Kidney capillary endothelial cell (primary cell): ENCODE data around the gene ANKRD44.
"Not testable (repeated sequence)": the region's sequence is repeated elsewhere in the genome, so short reads cannot be mapped to it uniquely, and the experiment has no call there.

Experiments used
- DNase-seq: peaks from one replicate; pipeline ENCODE4 v3.0.0-alpha.2; 2018; ENCODE audit warnings: low spot score

The ANKRD44 gene

DNA sequence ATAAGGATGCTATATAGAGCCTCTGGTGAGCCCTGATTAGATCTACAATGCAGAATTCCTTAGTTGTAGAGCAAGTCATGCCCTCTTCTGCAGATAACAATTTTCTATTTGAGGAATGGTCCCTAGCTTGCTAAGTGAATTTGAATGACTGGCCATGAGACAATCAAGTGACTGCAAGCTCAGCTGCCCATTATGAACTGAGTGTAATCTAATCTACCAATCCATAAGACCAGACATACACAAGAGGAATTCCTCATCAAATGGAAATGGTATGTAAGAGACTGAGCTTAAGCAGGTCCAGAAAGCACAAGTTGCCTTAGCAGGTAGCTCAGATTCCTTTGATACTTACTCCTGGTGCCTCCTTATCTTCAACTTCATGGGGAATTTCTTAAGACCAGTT, 4.8 kb upstream of the ANKRD44 start:
- no peak for DNase-seq

DNA sequence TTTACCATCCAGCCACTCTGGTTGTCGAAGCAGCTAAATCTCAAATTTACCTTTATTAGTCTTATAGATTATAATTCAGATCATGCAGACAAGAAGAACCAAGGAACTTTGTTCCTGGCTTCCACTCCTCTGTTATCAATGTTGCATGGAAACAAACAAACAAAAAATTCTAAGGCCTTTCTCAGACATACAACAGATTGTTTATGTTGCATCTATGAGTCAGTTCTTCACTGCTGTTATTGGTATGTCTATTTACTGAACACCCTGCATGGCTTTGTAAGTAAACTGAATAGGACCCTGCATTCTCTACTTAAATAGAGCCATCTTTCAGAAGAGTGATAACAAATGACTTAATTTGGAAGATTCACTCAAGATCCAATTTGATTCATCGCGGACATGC, 1.6 kb upstream of the ANKRD44 start:
- no peak for DNase-seq

DNA sequence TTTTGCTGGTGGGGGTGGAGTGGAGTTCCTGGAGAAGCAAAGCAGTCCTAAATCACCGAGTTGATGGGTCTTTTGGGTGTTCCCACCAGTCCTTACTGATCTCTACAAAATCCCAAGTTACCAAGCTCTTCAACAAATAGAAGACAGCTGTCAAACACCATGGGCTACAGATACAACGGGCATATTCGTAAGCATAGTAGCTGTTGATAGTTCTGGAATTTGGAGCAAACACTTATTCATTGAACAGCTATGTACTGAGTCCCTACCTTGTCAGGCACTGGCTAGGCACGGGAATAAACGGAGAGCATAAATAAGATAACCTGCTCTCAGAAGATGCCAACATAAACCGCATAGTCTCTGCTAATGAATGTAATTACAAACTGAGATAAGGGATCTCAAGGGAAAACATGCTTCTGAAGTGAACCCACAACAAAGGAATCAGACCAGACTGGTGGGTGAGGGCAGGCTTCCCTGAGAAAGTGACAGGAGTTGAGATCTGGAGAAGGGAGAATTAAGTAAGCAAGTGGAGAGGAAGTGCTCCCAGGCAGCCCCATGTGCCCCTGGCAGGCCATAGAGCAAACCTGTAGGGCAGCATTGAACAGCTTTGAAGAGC, 947 bp upstream of the ANKRD44 start:
- DNase-seq, result no peak

DNA sequence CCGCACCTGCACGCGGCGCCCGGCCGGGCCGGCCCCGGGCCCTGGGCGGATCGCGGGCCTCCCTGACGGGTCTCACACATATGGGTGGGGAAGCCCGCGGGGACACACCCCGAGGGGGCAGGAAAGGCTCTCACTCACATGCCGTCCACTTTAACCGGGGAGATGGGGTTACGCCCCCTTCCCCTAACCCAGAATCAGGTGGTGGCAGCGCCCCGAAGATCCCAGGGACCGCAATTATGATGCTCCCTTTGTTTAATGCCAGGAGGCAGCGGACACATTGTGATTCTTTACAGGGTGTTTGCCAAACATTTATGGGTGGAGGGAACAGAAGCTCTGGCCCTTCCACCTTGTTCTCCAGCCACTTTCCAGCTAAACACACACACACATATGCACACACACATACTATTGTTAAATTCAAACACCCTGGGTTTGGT, 424 bp upstream of the ANKRD44 start:
- no peak for DNase-seq

DNA sequence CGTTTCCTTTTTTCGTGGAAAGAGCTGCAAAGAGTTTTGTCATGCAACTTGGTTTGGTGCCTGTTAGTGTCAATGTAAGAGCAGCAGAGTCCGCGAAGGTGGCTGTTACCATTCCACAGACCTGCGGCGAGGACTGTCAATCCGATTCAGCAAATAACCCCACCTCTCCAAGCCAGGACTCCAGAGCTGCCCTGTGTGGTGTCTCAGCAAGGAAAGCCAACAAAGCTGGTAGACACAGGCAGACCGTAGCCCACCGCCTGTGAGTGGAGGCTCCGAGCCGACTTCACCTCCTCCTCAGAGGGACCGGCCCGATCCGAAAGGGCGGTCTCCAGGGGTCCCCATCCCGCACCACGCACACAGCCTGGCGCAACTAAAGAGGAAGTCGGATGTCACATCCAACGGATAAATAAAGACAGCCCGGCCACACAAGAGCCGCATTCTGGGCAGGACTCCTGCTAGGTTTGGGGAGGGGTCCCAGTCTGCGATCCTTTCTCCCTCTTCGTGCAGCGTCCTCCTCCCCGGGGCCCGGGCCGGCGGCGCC, 819 bp downstream of the ANKRD44 start:
- no peak for DNase-seq

DNA sequence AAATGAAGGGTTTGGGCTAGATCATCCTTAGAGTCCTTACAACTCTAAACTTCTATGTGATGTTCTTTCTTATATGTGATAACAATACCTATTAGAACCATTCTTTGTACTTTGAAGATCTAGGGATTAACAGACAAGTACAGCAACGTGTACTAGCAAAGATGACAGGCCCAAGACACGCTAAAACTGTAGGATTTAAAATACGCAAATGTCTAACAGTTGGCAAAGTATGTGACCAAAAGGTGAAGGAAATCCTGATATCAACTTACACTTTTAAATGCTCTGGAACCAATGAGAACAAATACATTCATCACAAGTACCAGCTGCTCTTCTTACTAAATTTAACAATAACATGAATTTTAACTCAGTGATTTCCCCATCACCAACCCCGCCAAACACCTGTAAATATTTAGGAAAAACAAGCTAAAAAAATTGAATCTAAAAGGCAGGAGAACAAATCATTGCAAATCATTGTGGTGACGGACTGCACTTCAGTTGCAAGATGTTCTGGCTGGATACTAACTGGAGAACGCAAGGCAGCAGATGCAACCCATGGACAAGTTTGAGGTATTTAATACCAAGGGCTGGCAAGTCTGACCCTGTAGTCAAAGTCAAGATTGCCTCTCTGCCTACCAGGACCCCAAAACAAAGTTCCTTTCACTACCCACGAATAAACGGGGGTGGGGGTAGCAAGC, 1.4 kb downstream of the ANKRD44 start:
- DNase-seq, result no peak

DNA sequence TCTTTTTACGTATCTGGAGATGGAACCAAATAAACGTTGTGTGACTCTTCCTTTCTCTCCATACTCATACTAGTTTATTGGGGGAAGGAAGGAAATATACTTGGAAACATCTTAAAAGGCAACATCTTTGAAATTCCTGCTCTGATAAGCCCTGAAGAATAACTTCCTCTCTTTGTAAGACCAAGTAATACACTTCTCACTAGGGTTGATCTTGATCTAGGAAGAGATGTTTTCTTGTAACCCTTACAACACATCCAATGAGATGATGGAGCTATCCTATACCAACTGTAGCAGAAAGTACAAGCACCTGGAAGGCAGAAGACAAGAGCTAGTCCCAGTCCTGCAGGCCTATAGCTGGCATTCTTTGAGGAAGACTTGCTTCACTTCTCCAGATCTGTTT, 2.0 kb downstream of the ANKRD44 start:
- no peak for DNase-seq

DNA sequence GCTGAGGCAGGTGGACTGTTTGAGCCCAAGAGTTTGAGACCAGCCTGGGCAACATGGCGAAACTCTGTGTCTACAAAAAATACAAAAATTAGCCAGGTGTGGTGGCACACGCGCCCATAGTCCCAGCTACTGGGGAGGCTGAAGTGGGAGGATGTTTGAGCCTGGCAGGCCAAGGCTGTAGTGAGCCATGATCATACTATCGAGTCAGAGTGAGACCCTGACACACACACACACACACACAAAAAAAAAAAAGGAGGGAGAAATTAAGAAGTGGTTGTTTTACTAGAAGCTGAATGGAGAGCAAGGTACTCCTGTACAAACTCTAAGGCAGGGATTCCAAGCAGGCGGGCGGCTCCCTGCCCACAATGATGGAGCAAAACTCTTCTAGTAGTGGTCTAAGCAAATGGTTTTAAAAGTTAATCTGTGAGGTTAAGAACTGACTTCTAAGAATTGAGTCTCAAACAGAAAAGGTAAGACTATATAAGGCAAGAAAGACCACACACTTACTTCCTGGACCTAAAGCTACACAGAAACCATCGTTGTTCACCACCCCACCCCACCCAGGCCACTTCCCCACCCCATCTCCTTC, 2.6 kb downstream of the ANKRD44 start:
- DNase-seq, result no peak

DNA sequence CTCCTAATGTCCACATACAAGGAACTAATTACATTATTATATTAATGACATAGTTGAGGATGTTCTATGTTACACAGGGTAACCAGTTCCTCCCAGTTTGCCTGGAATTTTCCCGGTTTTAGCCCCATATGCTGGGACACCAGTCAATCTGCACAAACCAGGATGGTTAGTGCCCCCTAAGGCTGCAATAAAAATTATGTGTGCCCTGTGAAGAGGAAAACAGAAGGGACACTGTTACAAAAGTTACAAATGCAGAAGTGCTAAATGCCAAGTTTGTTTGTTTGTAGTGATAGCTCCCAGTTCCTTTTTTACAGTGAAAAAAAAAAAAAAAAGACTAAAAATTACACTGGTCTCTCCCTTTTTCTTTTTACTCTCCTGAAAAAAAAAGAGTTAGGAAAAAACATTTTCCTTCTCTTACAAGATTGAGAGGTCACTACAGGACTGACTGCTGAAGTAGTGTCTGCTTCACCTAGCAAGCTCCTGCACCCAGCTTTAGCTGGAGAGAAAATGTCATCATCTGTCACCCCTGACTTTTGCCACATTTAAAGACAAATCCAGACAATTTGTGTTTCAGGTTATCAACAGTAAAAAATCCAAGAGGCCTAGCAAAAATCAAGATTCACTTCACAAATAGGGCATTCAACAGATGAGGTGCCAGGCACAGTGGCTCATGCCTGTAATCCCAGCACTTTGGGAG, 3.2 kb downstream of the ANKRD44 start:
- DNase-seq, result no peak

DNA sequence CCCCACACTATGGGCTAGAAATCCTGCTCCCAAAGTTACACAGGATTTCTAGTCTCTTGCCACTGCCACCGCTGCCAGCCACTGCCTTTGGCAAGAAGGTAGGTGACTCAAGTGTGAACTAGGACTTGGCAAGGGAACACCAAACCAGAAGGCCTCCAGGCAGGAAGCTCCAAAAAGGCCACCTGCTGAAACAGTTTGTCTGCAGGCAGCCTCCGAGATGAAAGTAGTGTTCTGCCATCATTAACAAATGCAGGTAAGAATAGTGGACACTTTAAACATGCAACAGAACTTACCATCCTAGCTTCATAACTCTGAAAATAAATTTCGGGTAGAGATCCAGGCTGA, 3.9 kb downstream of the ANKRD44 start:
- DNase-seq, result no peak

DNA sequence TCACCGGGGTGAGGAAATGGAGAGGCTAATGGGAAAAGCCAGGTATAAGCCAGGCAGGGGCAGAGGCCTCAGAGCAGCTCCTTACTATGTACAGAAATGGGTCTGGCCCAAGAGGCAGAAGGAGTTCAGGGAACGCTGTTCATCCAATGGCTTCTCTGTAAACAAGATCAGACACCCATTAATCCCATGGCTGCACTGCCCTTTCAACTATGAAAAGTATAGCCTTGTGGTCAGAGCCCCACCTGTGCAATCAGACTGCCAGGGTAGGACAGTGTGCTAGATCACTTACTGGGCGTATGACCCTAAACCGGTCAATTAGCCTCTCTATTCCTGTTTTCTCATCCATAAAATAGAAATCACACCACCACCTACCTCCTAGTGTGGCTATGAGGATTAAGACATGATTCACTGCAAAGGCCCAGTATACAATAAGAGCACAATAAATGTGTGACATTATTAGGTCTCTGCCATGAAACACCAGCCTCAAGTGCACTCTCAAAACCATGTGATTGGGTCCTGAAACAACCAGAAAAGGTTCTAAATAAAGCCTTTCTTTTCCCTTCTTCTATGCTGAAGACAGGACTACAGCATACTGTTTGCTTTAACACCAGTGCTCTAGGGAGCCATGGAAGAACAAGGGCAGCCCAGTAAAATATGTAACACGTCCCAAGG, 4.4 kb downstream of the ANKRD44 start:
- no peak for DNase-seq

DNA sequence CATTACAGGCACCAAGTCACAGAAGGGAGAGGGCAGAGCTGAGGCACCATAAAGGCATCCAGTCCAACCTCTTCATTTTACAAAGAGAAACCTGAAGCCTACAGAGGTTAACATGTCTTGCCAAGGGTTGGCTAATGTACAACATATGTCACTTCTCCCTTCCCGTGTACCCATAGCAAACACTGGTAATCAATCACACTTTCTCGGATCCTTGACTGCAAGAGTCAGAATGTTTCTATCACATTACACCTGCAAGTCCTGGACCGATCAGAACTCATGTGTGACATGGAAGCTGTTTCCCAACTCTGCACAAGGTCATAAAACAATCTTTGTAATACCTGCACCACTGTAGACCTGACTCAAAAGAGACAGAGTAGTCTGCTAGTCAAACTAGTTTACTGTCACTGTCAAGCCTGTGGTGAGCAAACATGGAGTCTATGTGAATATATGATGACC, 6.0 kb downstream of the ANKRD44 start:
- no peak for DNase-seq

DNA sequence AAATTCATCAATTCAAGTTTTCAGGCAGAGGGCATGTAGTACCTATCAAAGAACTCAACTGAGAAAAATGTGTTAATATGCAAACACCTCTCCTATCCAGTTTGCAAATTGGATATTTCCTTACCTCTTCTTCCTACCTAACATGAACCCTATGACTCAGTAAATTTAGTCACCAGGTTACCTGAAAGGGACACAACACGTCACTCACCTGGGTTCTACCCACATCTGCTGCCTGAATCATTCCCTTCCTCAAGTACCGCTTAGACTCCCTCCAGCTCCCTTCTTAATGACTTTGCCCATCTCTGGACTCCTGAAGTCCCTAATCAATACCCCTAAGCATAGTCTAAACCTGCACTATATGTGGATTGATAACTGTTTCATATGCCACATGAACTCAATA, 10.4 kb downstream of the ANKRD44 start:
- no peak for DNase-seq

DNA sequence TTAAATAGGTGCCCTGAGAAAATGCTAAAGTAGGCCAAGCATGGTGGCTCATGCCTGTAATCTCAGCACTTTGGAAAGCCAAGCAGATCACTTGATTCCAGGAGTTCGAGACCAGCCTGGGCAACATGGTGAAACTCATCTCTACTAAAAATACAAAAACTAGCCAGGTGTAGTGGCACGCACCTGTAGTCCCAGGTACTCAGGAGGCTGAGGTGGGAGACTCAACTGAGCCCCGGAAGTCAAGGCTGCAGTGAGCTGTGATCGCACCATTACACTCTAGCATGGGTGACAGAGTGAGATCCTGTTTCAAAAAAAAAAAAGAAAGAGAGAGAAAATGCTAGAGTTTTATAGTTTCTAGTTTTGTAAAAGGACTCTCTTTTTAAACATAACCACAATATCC, 12.0 kb downstream of the ANKRD44 start:
- no peak for DNase-seq

DNA sequence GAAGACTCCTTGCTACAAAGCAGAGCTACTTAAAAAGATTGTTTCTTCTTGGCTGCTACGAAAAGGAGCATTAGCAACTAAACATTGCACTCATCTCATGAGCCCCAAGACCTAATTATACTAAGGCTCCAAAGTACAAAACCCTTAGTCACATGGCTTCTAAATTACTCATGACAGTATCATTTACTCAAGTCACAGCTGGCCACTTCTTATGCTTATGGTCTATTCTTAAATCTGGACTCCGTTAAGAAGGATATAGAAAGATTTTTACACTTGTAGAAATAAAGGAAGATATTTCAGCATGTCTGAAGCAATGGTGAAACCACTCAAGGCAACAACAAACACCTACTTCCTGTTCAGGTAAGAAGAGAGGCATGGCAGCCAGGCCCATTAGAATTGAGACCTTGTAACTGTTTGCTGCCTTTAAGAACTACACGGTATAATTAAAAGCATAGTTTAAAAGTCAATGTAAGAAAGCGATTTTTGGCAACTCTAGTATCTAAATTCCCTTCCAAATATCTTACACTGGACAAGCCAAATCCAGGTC, 12.7 kb downstream of the ANKRD44 start:
- DNase-seq, result no peak

DNA sequence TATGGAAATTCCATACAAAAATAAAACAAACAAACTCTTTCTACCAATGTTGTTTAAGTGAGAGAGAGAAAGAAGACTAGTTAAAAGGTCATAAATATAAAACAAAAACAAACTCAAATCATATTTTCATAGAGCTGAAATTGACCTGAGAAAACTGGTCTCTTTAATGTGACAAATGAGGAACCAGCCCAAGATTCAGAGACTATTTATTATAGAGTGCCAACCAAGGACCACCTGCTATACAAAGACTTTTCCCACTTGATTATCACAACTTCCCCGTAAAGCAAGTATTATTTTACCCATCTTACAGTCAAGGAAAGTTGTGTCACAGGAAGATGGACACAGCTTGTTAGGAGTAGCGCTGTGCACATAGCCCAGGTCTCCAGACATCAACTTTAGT, 13.3 kb downstream of the ANKRD44 start:
- DNase-seq, result no peak

DNA sequence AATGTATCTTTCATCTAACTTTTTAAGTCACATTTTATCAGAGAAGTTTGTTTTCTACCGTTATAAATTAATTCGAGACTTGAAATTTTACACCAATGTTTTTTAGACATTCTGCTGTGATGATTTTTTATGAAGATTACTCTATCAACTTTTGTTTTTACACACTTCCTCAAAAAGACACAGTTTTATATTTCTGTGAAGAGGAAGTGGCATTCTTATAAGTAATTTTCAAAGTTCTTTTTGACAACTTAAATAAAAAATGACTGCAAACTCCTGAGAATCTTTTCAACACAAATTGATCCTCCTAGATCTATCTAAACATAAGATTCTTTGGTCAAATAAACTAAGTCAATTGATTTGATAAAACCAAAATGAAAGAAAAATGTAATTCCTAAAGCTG, 13.7 kb downstream of the ANKRD44 start:
- no peak for DNase-seq

DNA sequence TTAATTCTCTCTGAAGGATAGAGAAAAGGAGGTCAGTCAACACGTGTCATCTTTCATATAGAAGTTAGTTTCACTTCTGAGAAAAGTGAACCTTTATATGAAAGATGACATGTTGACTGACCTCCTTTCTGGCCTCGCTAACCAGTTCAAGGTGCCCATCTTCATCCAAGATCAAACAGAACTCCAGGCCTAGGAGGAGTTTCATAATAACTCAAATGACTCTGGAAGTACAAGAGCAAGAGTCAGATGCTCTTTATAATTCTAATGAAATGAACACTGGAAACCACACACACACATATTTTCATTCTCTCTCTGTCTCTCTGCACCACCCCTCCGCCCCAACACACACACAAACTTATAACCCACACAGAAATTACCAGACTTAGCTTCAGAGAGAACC, 16.3 kb downstream of the ANKRD44 start:
- DNase-seq, result no peak

DNA sequence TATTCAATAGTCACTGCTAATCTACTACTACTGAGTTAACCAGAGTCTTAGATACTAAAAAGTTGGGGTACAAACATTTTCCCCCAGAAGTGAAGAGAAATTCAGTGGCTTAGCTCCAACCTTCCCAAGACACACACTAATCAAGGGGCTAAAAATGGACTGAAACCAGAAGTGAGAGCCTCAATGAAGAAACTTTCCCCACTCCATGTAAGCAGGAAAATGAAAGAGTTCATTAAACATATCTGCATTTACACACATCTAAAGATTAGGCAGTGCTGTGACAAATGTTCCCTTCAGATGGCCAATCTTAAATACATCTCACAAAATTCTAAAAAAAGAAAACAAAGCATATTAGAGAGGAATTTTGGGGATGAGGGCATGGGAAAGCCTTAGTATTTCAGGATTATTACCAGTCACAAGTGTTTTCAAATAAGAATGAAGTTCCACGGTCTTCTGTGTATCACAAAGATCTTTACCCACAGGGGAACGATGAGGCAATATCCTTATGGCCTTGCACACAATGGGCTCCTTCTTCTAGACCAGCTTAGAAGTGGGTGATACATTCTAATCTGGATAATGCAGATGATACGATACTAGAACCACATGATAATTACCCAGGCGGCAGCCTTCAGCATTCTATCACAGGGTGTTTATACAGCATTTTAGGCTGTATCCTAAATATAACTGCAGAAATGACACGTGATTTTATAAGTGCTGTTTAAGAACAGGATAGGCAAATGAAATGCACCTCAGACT, 17.1 kb downstream of the ANKRD44 start:
- DNase-seq, result no peak

DNA sequence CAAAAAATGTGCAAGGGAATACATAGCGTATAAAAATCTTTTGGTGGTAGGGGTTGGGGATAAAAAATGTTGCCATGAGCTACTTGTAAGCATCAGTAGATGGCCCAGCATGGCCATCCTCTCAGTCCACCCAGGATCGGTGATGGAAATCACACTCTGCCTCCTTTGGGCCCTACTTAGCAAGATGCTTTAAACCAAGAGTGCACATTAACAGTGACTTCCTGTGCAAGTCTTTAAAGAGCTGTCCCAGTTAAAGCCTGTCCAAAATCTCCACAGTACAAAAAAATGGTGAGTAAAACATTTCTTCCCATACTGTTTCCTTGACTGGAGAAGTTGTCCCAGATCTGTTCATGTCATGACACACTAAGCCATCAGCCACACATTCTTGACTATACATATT, 18.0 kb downstream of the ANKRD44 start:
- DNase-seq, result no peak

DNA sequence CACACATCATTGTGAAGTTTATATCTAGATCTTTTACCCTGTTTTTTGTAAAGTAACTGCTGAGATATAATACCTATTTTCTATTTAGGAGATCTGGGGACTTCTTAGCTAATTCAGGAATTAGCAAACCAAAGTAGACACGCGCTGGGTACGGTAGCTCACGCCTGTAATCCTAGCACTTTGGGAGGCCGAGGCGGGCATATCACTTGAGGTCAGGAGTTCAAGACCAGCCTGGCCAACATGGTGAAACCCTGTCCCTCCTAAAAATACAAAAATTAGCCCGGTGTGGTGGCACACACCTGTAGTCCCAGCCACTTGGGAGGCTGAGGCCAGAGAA, 23.0 kb downstream of the ANKRD44 start:
- DNase-seq, result not testable (repeated sequence)
